GM23338 (cell line): ENCODE data around the gene ADGB. TPM values are rescaled to one million over a fixed set of nuclear protein-coding genes. Genes with fewer than 3 reads are reported as not detected.

ENCODE experiments used
- ATAC-seq: fragments of 200-7000 bp; cut with Tn5 transposase; 3 replicates; pipeline ENCODE4 v1.9.1; 2020
- DNase-seq: peaks from one replicate; pipeline ENCODE4 v3.0.0-alpha.2; 2015; ENCODE audit warnings: low spot score
- H2AFZ ChIP-seq: fragments of 200-600 bp; sonication (generic); 2 replicates; pipeline ENCODE4 v1.8.0; 2016; ENCODE audit warnings: antibody characterized with exemption, mild to moderate bottlenecking, moderate library complexity
- H3F3A ChIP-seq: fragments of 200-600 bp; sonication (generic); replicated peaks from 2 replicates; pipeline ENCODE4 v1.8.0; 2017; ENCODE audit warnings: antibody characterized with exemption, mixed run types, low read depth
- H3K27ac ChIP-seq: fragments of 200-600 bp; sonication (generic); 2 replicates; pipeline ENCODE4 v1.6.1; 2016; ENCODE audit warnings: low read depth
- H3K27me3 ChIP-seq: fragments of 200-600 bp; sonication (generic); 2 replicates; pipeline ENCODE4 v1.8.0; 2016; ENCODE audit warnings: mild to moderate bottlenecking, mixed run types, moderate library complexity; ENCODE audit not compliant: insufficient read depth
- H3K36me3 ChIP-seq: fragments of 200-600 bp; sonication (generic); 2 replicates; pipeline ENCODE4 v1.8.0; 2016; ENCODE audit warnings: mild to moderate bottlenecking; ENCODE audit not compliant: insufficient read depth
- H3K4me1 ChIP-seq: fragments of 200-600 bp; sonication (generic); 2 replicates; pipeline ENCODE4 v1.8.0; 2016; ENCODE audit warnings: mild to moderate bottlenecking, moderate library complexity; ENCODE audit not compliant: insufficient read depth
- H3K4me2 ChIP-seq: fragments of 200-600 bp; sonication (generic); 2 replicates; pipeline ENCODE4 v1.7.1; 2017; ENCODE audit warnings: mixed run types
- H3K4me3 ChIP-seq: fragments of 200-600 bp; sonication (generic); 2 replicates; pipeline ENCODE4 v1.6.1; 2016; ENCODE audit warnings: mixed run types
- H3K79me2 ChIP-seq: fragments of 200-600 bp; sonication (generic); replicated peaks from 2 replicates; pipeline ENCODE4 v1.8.0; 2017; ENCODE audit warnings: mild to moderate bottlenecking; ENCODE audit not compliant: insufficient read depth
- H3K9me2 ChIP-seq: fragments of 200-600 bp; sonication (generic); 2 replicates; pipeline ENCODE4 v1.8.0; 2017; ENCODE audit not compliant: insufficient read depth
- H4K20me1 ChIP-seq: fragments of 200-600 bp; sonication (generic); replicated peaks from 2 replicates; pipeline ENCODE4 v1.8.0; 2017; ENCODE audit warnings: mild to moderate bottlenecking; ENCODE audit not compliant: insufficient read depth
- H3K27ac Mint-ChIP-seq: 2 replicates; pipeline ENCODE4 v1.8.0; 2020; ENCODE audit warnings: inconsistent platforms, mild to moderate bottlenecking, moderate library complexity, mixed read lengths
- H3K27me3 Mint-ChIP-seq: 3 replicates; pipeline ENCODE4 v1.8.0; 2022; ENCODE audit warnings: low read depth, mild to moderate bottlenecking, moderate library complexity, mixed read lengths, inconsistent platforms; ENCODE audit not compliant: insufficient read depth, poor library complexity
- H3K36me3 Mint-ChIP-seq: 3 replicates; pipeline ENCODE4 v1.8.0; 2021; ENCODE audit warnings: low read depth, mild to moderate bottlenecking, inconsistent platforms, moderate library complexity, mixed read lengths
- H3K4me1 Mint-ChIP-seq: 3 replicates; pipeline ENCODE4 v1.8.0; 2020; ENCODE audit warnings: mild to moderate bottlenecking, inconsistent platforms, mixed read lengths
- H3K4me3 Mint-ChIP-seq: 3 replicates; pipeline ENCODE4 v1.8.0; 2021; ENCODE audit warnings: moderate library complexity, mild to moderate bottlenecking, inconsistent platforms, mixed read lengths
- H3K9me3 Mint-ChIP-seq: 3 replicates; pipeline ENCODE4 v1.8.0; 2020; ENCODE audit warnings: moderate library complexity, mild to moderate bottlenecking, inconsistent platforms, mixed read lengths
- CREB1 ChIP-seq: fragments of 250-450 bp; sonication (Bioruptor Pico); IDR thresholded peaks from 2 replicates; pipeline ENCODE4 v1.5.0; 2020; ENCODE audit warnings: low read depth, mild to moderate bottlenecking, moderate library complexity
- CTCF ChIP-seq, 2 experiments: fragments of 200-600 bp in 1 of 2; sonication (generic) in 1 of 2; conservative IDR thresholded peaks; 2 replicates each; pipeline versions ENCODE4 v1.5.1 to v1.6.1; 2016 to 2017; ENCODE audit warnings: antibody characterized with exemption in 2 of 2, low read depth in 2 of 2, mild to moderate bottlenecking in 2 of 2, moderate library complexity in 1 of 2
- EZH2 ChIP-seq: fragments of 200-600 bp; sonication (generic); IDR thresholded peaks from one replicate; pipeline ENCODE4 v1.8.0; 2017; ENCODE audit warnings: antibody characterized with exemption, mild to moderate bottlenecking, low read depth; ENCODE audit not compliant: unreplicated experiment
- JUNB ChIP-seq: IDR thresholded peaks from one replicate; pipeline ENCODE4 v1.6.1; 2016; ENCODE audit warnings: antibody characterized with exemption; ENCODE audit not compliant: unreplicated experiment
- POLR2AphosphoS5 ChIP-seq: IDR thresholded peaks from 2 replicates; pipeline ENCODE4 v1.6.1; 2016; ENCODE audit warnings: antibody characterized with exemption, low read depth
- REST ChIP-seq: IDR thresholded peaks from one replicate; pipeline ENCODE4 v1.6.1; 2018; ENCODE audit warnings: antibody characterized with exemption; ENCODE audit not compliant: unreplicated experiment
- STAT1 ChIP-seq: IDR thresholded peaks from one replicate; pipeline ENCODE4 v1.6.1; 2016; ENCODE audit warnings: antibody characterized with exemption; ENCODE audit not compliant: unreplicated experiment
- ZNF331 ChIP-seq: fragments of 250-450 bp; sonication (Bioruptor Pico); IDR thresholded peaks from 2 replicates; pipeline ENCODE4 v1.5.0; 2020; ENCODE audit warnings: low read depth, mild to moderate bottlenecking, moderate library complexity
- ZNF462 ChIP-seq: fragments of 250-450 bp; sonication (Bioruptor Pico); IDR thresholded peaks from 2 replicates; pipeline ENCODE4 v1.5.0; 2020; ENCODE audit warnings: mild to moderate bottlenecking, moderate library complexity
- polyA plus RNA-seq: library from polyadenylated mRNA; unstranded; fragments of >200 nt; fragmentation: Nextera tagmentation; extraction: Ambion mirVana; gene quantifications from 2 replicates; pipeline ENCODE4 v1.2.1, GENCODE V29; 2016
- total RNA-seq: library from RNA; depleted of rRNA; stranded (reverse); fragments of >200 nt; shearing (Covaris generic); gene quantifications from 2 replicates; pipeline ENCODE4 v1.2.3, GENCODE V29; 2014

ADGB gene
- total and polyA plus RNA-seq, 2 experiments from 2014 or later: not detected

- TF ChIP-seq CTCF (conservative IDR thresholded peaks at IDR 0.05; ENCODE audit: low read depth in 2 of 2): no peak
- no peak for TF ChIP-seq EZH2
These were observed 8.3 kb upstream of the ADGB start (continued) for GRCh38 chr6:146590492-146590891.

GRCh38 chr6:146592451-146592850 is 6.3 kb upstream of the ADGB start:
- Histone ChIP-seq H3K36me3 (no peaks in the 10 kb centered on the region), H2AFZ (no peak overlapping the region), H4K20me1 (no peaks in the 10 kb centered on the region), H3K27me3 (no peaks in the 10 kb centered on the region), H3K4me1 (no peaks in the 10 kb centered on the region), H3F3A (no peaks in the 10 kb centered on the region), H3K4me2 (no peak overlapping the region), H3K79me2 (no peaks in the 10 kb centered on the region), H3K4me3 (no peak overlapping the region), H3K27ac (no peak overlapping the region), H3K9me2 (no peaks in the 10 kb centered on the region)
- ATAC-seq (no peak), DNase-seq (no peak)
- Mint-ChIP-seq H3K27me3 (peaks cover 2% of the 10 kb centered on the region), H3K9me3 (no peaks in the 10 kb centered on the region), H3K36me3 (no peaks in the 10 kb centered on the region), H3K4me3 (no peak overlapping the region), H3K4me1 (no peaks in the 10 kb centered on the region), H3K27ac (no peak overlapping the region)
- no peak for TF ChIP-seq REST
- TF ChIP-seq ZNF331: no peak
- TF ChIP-seq CREB1 (CRISPR knock-in tag): no peak
- TF ChIP-seq POLR2AphosphoS5: no peak
- no peak for TF ChIP-seq CTCF (conservative IDR thresholded peaks at IDR 0.05; ENCODE audit: low read depth in 2 of 2)
- no peak for TF ChIP-seq ZNF462 (CRISPR knock-in tag)
- no peak for TF ChIP-seq JUNB
- no peak for TF ChIP-seq EZH2
- no peak for TF ChIP-seq STAT1
